GM12864 (cell line): ENCODE data around the gene HS3ST4.
"Not testable (repeated sequence)": the region's sequence is repeated elsewhere in the genome, so short reads cannot be mapped to it uniquely, and the experiment has no call there.

ENCODE experiments used
- DNase-seq: peaks from one replicate; pipeline ENCODE4 v3.0.0-alpha.2; 2011; ENCODE audit warnings: low read depth
- H3K4me3 ChIP-seq: 2 replicates; pipeline ENCODE4 v1.5.1; 2011; ENCODE audit warnings: mild to moderate bottlenecking, low read depth, low read length, control low read depth
- TF ChIP-seq, protein P1 (sequence below): IDR thresholded peaks from 2 replicates; pipeline ENCODE4 v1.5.1; 2011; ENCODE audit warnings: low read depth, mild to moderate bottlenecking, moderate library complexity, low read length, control low read depth, inconsistent platforms; ENCODE audit errors: missing control alignments

Gene HS3ST4

DNA sequence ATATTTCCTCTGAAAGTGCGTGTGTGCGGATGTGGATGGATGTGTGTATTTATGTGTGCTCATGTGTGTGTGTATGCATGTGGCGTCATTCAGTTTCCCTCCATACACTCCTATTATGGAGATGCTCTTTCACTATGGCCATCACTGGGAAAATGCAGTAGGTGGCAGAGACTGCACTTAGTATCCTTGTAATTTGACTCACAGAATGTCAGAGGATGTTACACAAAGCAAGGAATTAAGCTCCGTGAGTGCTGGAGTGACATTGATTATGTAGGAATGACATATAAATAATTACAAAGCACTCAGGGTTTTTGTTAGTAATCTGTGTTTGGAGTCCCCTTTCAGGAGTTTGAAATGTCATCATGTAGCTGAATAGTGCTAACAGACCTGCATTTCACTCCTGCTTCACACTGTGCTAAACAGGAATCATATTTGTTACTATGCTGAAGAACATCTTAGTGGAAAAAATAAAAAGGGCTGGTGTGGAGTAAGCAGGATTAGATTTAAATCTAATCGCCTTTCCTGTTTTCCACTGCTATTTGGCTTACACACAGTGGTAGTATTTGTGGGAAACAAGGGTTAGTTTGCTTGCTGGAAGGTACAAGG is 59.6 kb downstream of the HS3ST4 start:
- no peak for DNase-seq
- H3K4me3 ChIP-seq = no peak overlapping the region
- TF ChIP-seq, protein P1, sequence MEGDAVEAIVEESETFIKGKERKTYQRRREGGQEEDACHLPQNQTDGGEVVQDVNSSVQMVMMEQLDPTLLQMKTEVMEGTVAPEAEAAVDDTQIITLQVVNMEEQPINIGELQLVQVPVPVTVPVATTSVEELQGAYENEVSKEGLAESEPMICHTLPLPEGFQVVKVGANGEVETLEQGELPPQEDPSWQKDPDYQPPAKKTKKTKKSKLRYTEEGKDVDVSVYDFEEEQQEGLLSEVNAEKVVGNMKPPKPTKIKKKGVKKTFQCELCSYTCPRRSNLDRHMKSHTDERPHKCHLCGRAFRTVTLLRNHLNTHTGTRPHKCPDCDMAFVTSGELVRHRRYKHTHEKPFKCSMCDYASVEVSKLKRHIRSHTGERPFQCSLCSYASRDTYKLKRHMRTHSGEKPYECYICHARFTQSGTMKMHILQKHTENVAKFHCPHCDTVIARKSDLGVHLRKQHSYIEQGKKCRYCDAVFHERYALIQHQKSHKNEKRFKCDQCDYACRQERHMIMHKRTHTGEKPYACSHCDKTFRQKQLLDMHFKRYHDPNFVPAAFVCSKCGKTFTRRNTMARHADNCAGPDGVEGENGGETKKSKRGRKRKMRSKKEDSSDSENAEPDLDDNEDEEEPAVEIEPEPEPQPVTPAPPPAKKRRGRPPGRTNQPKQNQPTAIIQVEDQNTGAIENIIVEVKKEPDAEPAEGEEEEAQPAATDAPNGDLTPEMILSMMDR = no peak

DNA sequence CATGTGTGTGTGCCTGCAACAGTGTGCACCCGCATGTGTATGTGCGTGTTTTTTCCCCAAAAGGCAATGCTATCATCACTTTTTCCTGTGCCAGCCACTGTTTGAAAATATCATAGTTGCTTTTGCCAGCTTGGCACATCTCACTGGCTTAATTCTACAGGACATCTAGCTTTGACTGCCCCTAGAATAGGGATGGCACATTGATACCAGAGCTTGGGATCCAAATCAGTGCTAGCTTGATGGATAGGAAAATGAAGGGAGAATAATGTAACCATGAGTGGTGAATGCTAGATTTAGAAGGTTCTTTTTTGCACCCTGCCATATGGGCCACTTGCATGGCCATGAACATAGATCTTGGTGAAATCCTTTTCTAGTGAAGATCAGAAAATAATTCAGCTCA is 72.7 kb downstream of the HS3ST4 start:
- DNase-seq = no peak
- TF ChIP-seq, protein P1 = no peak
- H3K4me3 ChIP-seq = no peak overlapping the region

DNA sequence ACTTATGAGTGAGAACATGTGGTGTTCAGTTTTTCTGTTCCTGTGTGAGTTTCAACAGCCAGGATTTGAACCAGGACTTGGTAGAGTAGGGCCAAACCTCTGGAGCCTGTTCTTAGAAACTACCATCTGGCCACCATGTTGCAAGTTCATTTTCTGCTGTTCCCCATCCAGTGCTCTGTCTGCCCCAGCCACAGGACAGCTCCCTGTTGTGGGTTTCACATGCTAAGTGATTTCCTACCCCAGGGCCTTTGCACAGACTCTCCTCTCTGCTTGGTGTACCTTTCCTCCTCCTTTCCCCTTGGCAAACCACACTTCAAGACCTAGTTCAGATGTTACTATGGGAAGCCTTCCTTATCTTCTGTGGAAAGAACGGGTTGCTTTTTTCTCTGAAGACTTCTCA is 79.5 kb downstream of the HS3ST4 start:
- TF ChIP-seq, protein P1 = no peak
- DNase-seq = no peak
- no peak overlapping the region for H3K4me3 ChIP-seq

DNA sequence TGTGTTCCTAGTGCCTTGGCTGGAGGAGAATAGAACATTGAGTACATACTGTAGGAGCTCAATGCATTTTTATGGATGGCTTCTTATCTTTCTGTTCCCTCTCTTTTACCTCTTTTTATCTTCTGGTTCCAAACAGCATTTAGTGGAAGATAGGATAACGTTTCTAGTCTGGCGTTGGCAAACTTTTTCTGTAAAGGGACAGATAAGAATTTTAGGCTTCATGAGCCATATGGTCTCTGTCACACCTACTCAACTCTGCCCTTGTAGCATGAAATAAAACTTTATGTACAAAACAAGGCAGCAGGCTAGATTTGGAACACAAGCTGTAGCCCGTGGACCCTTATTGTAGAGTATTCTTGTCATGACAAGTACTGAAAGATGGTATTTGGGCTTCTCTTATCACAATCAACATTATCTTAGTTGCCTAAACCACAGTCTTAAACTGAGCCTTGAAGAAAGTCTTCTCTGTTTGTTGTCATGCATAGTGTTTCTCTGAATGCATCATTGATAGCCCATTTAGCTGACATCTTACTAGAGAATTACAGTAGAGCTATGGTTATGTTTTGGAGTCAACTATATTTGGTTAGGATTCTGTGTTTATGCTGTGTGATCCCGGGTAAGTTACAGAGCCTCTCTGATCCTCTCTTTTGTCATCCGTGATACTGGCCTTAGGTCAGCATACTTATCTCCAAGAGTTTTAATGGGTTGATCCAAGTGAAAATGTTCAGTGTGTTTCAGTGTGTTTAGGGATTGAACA is 80.2 kb downstream of the HS3ST4 start:
- TF ChIP-seq, protein P1 = no peak
- H3K4me3 ChIP-seq = no peak overlapping the region

DNA sequence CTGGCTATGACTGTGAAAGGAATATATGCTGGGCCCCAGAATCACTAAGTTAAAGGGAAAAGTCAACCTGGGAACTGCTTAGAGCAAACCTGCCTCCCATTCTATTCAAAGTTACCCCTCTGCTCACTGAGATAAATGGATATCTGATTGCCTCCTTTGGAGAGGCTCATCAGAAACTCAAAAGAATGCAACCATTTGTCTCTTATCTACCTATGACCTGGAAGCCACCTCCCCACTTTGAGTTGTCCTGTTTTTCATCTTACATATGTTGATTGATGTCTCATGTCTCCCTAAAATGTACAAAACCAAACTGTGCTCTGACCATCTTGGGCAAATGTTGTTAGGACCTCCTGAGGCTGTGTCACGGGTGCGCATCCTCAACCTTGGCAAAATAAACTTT is 84.5 kb downstream of the HS3ST4 start:
- not testable (repeated sequence) for DNase-seq

More for the DNA sequence above, 80.2 kb downstream of the HS3ST4 start:
- DNase-seq = no peak

DNA sequence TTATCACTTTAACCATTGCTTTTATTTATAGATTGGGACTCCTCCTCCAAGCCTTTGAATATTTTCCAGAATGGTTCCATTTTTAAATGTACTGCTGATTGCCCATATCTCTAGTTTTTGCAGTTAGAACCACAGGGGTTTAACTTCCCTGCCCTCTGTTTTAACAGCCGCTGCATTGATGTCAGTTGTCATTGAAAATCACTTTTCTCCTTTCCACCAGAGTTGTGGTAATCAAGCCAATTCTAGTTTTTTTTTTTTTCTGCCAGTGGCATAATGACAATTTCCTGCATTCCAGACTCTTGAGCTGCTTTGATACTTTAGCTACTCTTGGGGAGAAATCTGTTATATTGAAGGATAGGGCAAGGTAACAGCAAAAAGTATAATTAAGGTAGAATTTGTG is 91.5 kb downstream of the HS3ST4 start:
- TF ChIP-seq, protein P1 = no peak
- DNase-seq = no peak
- H3K4me3 ChIP-seq = no peak overlapping the region

More for the DNA sequence above, 84.5 kb downstream of the HS3ST4 start:
- not testable (repeated sequence) for H3K4me3 ChIP-seq

DNA sequence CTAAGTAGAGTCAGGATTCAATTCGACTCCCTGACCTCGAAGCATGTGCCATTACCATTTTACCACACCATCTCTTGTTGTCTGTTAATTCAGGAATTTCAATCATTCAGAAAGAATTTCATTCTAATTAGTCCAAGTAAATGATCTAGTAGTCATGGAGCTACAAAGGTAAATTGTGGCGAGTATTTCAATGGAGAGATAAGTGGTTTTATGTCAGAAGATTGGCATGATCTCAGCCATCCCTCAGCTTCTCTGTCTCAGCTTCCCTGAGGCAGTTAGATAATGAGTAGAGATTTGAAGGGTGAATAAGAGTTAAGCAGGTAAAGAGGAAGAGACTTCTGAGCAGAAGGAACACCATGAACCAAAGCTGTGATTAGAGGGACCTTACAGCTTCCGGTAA is 93.6 kb downstream of the HS3ST4 start:
- TF ChIP-seq, protein P1 = no peak
- no peak overlapping the region for H3K4me3 ChIP-seq
- DNase-seq = no peak
